Neural progenitor cell (in vitro differentiated cells): ENCODE results near the gene NOVA2.

Experiments used
- EZH2 ChIP-seq: fragments of 200-600 bp; sonication (generic); IDR thresholded peaks from 2 replicates; pipeline ENCODE4 v1.6.1; 2017; ENCODE audit warnings: antibody characterized with exemption, mild to moderate bottlenecking, moderate library complexity
- EZH2phosphoT487 ChIP-seq: fragments of 200-600 bp; sonication (generic); IDR thresholded peaks from 2 replicates; pipeline ENCODE4 v1.6.1; 2017; ENCODE audit warnings: antibody characterized with exemption
- TF ChIP-seq, protein P1 (sequence below): fragments of 200-600 bp; sonication (generic); IDR thresholded peaks from 2 replicates; pipeline ENCODE4 v1.5.1; 2017; ENCODE audit warnings: antibody characterized with exemption, mild to moderate bottlenecking

DNA sequence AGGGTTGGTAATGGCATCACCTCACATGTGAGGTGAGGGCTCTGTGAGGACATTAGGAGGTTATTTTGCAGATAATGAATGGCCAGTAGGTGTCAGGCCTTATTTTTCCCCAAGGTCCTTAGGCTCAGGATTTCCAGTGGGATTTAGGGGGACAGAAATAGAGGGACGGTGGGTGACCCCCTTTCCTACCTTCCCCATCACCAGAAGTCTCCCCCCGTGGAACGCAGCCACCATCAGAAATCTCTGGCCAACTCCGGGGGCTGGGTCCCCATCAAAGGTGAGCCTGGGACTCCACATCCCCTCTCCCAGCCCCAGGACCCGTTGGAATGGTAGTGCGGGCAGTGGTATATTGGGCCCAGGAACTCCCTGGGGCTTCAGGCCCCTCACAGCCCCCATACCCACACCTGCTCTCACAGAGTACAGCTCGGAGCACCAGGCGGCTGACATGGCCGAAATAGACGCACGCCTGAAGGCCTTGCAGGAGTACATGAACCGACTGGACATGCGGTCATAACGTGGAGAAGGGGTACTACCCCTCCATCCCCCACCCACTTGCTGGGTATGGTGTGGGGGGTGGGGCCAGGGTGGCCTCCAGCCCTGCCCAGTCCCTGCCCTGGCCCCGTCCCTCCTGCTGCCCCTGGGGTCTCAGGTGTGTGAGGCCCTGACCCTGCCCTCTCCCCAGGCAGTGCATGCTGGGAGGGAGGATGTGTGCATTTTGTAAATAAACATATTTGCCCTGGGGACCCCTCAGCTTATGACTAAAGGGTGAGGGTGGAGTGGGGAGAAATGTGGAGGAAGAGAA lies 44.4 kb upstream of the NOVA2 start:
- TF ChIP-seq, protein P1, sequence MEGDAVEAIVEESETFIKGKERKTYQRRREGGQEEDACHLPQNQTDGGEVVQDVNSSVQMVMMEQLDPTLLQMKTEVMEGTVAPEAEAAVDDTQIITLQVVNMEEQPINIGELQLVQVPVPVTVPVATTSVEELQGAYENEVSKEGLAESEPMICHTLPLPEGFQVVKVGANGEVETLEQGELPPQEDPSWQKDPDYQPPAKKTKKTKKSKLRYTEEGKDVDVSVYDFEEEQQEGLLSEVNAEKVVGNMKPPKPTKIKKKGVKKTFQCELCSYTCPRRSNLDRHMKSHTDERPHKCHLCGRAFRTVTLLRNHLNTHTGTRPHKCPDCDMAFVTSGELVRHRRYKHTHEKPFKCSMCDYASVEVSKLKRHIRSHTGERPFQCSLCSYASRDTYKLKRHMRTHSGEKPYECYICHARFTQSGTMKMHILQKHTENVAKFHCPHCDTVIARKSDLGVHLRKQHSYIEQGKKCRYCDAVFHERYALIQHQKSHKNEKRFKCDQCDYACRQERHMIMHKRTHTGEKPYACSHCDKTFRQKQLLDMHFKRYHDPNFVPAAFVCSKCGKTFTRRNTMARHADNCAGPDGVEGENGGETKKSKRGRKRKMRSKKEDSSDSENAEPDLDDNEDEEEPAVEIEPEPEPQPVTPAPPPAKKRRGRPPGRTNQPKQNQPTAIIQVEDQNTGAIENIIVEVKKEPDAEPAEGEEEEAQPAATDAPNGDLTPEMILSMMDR: no peak
- TF ChIP-seq EZH2phosphoT487 (no peak), EZH2 (no peak)
